Mesenchymal stem cell (in vitro differentiated cells and primary cell): ENCODE data around the gene ZNF169.
A peak's percentile ranks its signal among the peaks of the same experiment; 100 is the strongest.
"Not testable (repeated sequence)": the region's sequence is repeated elsewhere in the genome, so short reads cannot be mapped to it uniquely, and the experiment has no call there.

ENCODE experiments used
- DNase-seq: peaks from one replicate; pipeline ENCODE4 v3.0.0-alpha.2; 2013
- H2AFZ ChIP-seq: one replicate; pipeline ENCODE4 v1.6.1; 2013; ENCODE audit warnings: low read depth, mild to moderate bottlenecking, control low read depth, inconsistent platforms, low read length, moderate library complexity
- H2AK5ac ChIP-seq: 2 replicates; pipeline ENCODE4 v1.6.1; 2013; ENCODE audit warnings: low read length, moderate library complexity, mild to moderate bottlenecking, inconsistent platforms; ENCODE audit not compliant: severe bottlenecking
- H2BK120ac ChIP-seq: one replicate; pipeline ENCODE4 v1.6.1; 2013; ENCODE audit warnings: low read depth, mild to moderate bottlenecking, inconsistent platforms, low read length, moderate library complexity
- H2BK12ac ChIP-seq, 2 experiments: one replicate each; pipeline ENCODE4 v1.6.1; 2013; ENCODE audit warnings: inconsistent platforms in 2 of 2, low read length in 2 of 2, mild to moderate bottlenecking in 2 of 2, moderate library complexity in 2 of 2, control low read depth in 1 of 2
- H2BK15ac ChIP-seq: one replicate; pipeline ENCODE4 v1.6.1; 2013; ENCODE audit warnings: mild to moderate bottlenecking, low read depth, inconsistent platforms; ENCODE audit not compliant: poor library complexity, severe bottlenecking
- H2BK5ac ChIP-seq: 2 replicates; pipeline ENCODE4 v1.6.1; 2013; ENCODE audit warnings: low read depth, mild to moderate bottlenecking, low read length, control low read depth, inconsistent platforms; ENCODE audit not compliant: poor library complexity, severe bottlenecking
- H3K14ac ChIP-seq, 2 experiments: one replicate each; pipeline ENCODE4 v1.6.1; 2013; ENCODE audit warnings: inconsistent platforms in 2 of 2, low read length in 2 of 2, control low read depth in 1 of 2, mild to moderate bottlenecking in 1 of 2, moderate library complexity in 1 of 2
- H3K18ac ChIP-seq, 2 experiments: one replicate each; pipeline ENCODE4 v1.6.1; 2013; ENCODE audit warnings: inconsistent platforms in 2 of 2, low read length in 2 of 2, control low read depth in 1 of 2, low read depth in 1 of 2, mild to moderate bottlenecking in 1 of 2
- H3K23ac ChIP-seq, 2 experiments: one replicate each; pipeline ENCODE4 v1.6.1; 2013; ENCODE audit warnings: inconsistent platforms in 2 of 2, low read length in 2 of 2, mild to moderate bottlenecking in 2 of 2, moderate library complexity in 2 of 2, control low read depth in 1 of 2
- H3K27ac ChIP-seq: 2 replicates; pipeline ENCODE4 v1.5.1; 2013; ENCODE audit warnings: mild to moderate bottlenecking, moderate library complexity, low read length, control low read depth, inconsistent platforms; ENCODE audit not compliant: poor library complexity, severe bottlenecking
- H3K27me3 ChIP-seq, 2 experiments: 2 replicates each; pipeline versions ENCODE4 v1.6.1 to v1.7.0; 2013; ENCODE audit warnings: low read length in 2 of 2, mild to moderate bottlenecking in 2 of 2, moderate library complexity in 2 of 2, control low read depth in 1 of 2, inconsistent platforms in 1 of 2; ENCODE audit not compliant: control insufficient read depth in 1 of 2, insufficient read depth in 1 of 2
- H3K36me3 ChIP-seq, 2 experiments: 2 replicates each; pipeline versions ENCODE4 v1.6.1 to v1.7.0; 2013; ENCODE audit warnings: low read length in 2 of 2, control low read depth in 1 of 2, inconsistent platforms in 1 of 2, low read depth in 1 of 2, mild to moderate bottlenecking in 1 of 2; ENCODE audit not compliant: insufficient read depth in 2 of 2, control insufficient read depth in 1 of 2
- H3K4ac ChIP-seq, 2 experiments: one replicate each; pipeline ENCODE4 v1.6.1; 2013; ENCODE audit warnings: inconsistent platforms in 2 of 2, low read length in 2 of 2, mild to moderate bottlenecking in 2 of 2, moderate library complexity in 2 of 2, control low read depth in 1 of 2, low read depth in 1 of 2
- H3K4me1 ChIP-seq: 2 replicates; pipeline ENCODE4 v1.6.1; 2013; ENCODE audit warnings: low read depth, low read length, control low read depth; ENCODE audit not compliant: control insufficient read depth, insufficient read depth
- H3K4me2 ChIP-seq: 2 replicates; pipeline ENCODE4 v1.6.1; 2013; ENCODE audit warnings: low read length, mild to moderate bottlenecking, inconsistent platforms; ENCODE audit not compliant: poor library complexity, severe bottlenecking
- H3K4me3 ChIP-seq, 2 experiments: 2 replicates each; pipeline versions ENCODE4 v1.5.1 to v1.7.0; 2013; ENCODE audit warnings: low read length in 2 of 2, mild to moderate bottlenecking in 2 of 2, control low read depth in 1 of 2, low read depth in 1 of 2; ENCODE audit not compliant: insufficient read depth in 1 of 2
- H3K79me1 ChIP-seq: replicated peaks from 2 replicates; pipeline ENCODE4 v1.6.1; 2013; ENCODE audit warnings: mild to moderate bottlenecking, control low read depth, low read length, inconsistent platforms; ENCODE audit not compliant: poor library complexity, severe bottlenecking
- H3K9ac ChIP-seq: 2 replicates; pipeline ENCODE4 v1.7.0; 2013; ENCODE audit warnings: mild to moderate bottlenecking, low read length, moderate library complexity
- H3K9me3 ChIP-seq: 2 replicates; pipeline ENCODE4 v1.7.0; 2013; ENCODE audit warnings: mild to moderate bottlenecking, low read length; ENCODE audit not compliant: control insufficient read depth
- H4K8ac ChIP-seq: one replicate; pipeline ENCODE4 v1.6.1; 2013; ENCODE audit warnings: inconsistent platforms, mild to moderate bottlenecking, low read length, moderate library complexity
- H4K91ac ChIP-seq: one replicate; pipeline ENCODE4 v1.6.1; 2013; ENCODE audit warnings: mild to moderate bottlenecking, low read length, inconsistent platforms
- WGBS: methylation state at CpG from one replicate; pipeline ENCODE4 v1.1.7; 2013; ENCODE audit warnings: mixed read lengths; 5-methylcytosine and 5-hydroxymethylcytosine counted together

ZNF169 gene

GRCh38 chr9:94213511-94214124 is 45.5 kb upstream of the ZNF169 start:
- Histone ChIP-seq H3K27me3 (no peaks in the 10 kb centered on the region), H2AFZ (no peak overlapping the region), H2BK5ac (no peak overlapping the region), H3K9me3 (no peaks in the 10 kb centered on the region), H4K91ac (no peak overlapping the region), H2BK120ac (no peak overlapping the region), H3K4ac (no peak overlapping the region), H3K79me1 (no peaks in the 10 kb centered on the region), H3K14ac (no peak overlapping the region), H3K18ac (no peak overlapping the region), H3K4me3 (no peak overlapping the region), H4K8ac (no peak overlapping the region), H3K27ac (no peak overlapping the region), H3K4me2 (no peak overlapping the region), H2BK12ac (no peak overlapping the region), H3K36me3 (no peaks in the 10 kb centered on the region), H2AK5ac (no peak overlapping the region), H3K9ac (no peak overlapping the region), H2BK15ac (no peak overlapping the region), H3K4me1 (no peaks in the 10 kb centered on the region), H3K23ac (no peak overlapping the region)
- DNase-seq, result peak; percentile 75
- WGBS, result 17% methylated on average over 8 of the region's 12 CpGs

DNA sequence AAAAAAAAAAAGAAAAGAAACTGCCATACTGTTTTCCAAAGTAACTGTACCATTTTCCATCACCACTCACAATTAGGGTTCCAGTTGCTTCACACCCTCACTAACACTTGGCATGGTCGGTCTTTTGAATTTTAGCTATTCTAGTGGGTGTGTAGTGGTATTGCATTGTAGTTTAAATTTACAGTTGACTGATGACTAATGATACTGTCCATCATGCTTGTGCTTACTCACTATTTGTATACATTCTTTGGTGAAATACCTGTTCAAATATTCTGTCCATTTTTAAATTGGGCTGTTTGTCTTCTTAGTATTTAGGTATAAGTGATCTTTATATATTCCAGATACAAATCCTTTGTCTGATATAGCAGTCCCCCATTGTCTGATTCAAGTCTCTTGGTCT is 36.2 kb upstream of the ZNF169 start:
- Histone ChIP-seq H4K8ac (no peak overlapping the region), H3K4me2 (no peak overlapping the region), H3K9me3 (peaks cover 2% of the 10 kb centered on the region), H3K23ac (no peak overlapping the region), H3K9ac (no peak overlapping the region), H3K79me1 (no peaks in the 10 kb centered on the region), H3K14ac (no peak overlapping the region), H3K27me3 (no peaks in the 10 kb centered on the region), H3K36me3 (no peaks in the 10 kb centered on the region), H3K4me3 (no peak overlapping the region), H3K18ac (no peak overlapping the region), H2BK5ac (no peak overlapping the region), H3K4me1 (no peaks in the 10 kb centered on the region), H2AK5ac (no peak overlapping the region), H4K91ac (no peak overlapping the region), H2AFZ (no peak overlapping the region), H2BK15ac (no peak overlapping the region), H3K27ac (no peak overlapping the region), H2BK12ac (no peak overlapping the region), H3K4ac (no peak overlapping the region), H2BK120ac (no peak overlapping the region)
- no peak for DNase-seq
- WGBS, result 86% methylated on average over 1 of the region's 1 CpG

DNA sequence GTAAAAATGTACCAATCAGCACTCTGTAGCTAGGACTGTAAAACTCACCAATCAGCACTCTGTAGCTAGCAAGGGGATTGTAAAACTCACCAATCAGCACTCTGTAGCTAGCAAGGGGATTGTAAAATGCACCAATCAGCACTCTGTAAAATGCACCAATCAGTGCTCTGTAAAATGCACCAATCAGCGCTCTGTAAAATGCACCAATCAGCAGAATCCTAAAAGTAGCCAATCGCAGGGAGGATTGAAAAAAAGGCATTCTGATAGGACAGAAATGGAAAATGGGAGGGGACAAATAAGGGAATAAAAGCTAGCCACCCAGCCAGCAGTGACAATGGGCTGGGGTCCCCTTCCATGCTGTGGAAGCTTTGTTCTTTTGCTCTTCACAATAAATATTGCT is 33.7 kb upstream of the ZNF169 start:
- not testable (repeated sequence) for H4K91ac ChIP-seq, H3K4me3 ChIP-seq, H3K4ac ChIP-seq, H3K36me3 ChIP-seq, H4K8ac ChIP-seq, H2BK5ac ChIP-seq, H3K27ac ChIP-seq, DNase-seq, H3K27me3 ChIP-seq, H2BK12ac ChIP-seq, H3K4me1 ChIP-seq, H2AFZ ChIP-seq, H3K79me1 ChIP-seq, H3K9ac ChIP-seq, H3K18ac ChIP-seq, H3K14ac ChIP-seq, H3K4me2 ChIP-seq, H2BK120ac ChIP-seq, H2BK15ac ChIP-seq, H3K23ac ChIP-seq, H2AK5ac ChIP-seq
- WGBS, result 83% methylated on average over 2 of the region's 2 CpGs
- peaks cover 12% of the 10 kb centered on the region for H3K9me3 ChIP-seq

DNA sequence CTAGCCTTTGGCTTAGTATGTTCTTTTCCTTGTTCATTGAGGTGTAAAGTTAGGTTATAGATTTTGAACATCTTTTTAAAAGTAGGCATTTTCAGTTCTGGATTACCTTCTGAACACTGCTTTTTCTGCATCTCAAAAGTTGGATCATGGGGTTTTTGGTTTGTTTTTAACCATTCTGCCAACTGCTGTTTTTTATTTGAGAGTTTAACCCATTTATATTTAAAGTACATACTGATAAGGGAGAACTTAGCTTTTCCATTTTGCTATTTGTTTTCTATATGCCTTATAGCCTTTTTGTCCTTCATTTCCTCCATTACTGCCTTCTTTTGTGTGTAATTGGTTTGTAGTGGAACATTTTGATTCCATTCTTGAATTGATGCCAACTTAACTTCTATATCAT is 30.5 kb upstream of the ZNF169 start:
- Histone ChIP-seq H3K4me1 (no peaks in the 10 kb centered on the region), H4K91ac (no peak overlapping the region), H3K18ac (no peak overlapping the region), H3K4me3 (no peak overlapping the region), H3K79me1 (no peaks in the 10 kb centered on the region), H3K23ac (no peak overlapping the region), H3K9me3 (peaks cover 12% of the 10 kb centered on the region), H2BK15ac (no peak overlapping the region), H3K14ac (no peak overlapping the region), H2AFZ (no peak overlapping the region), H3K4ac (no peak overlapping the region), H3K27me3 (no peaks in the 10 kb centered on the region), H3K27ac (no peak overlapping the region), H2AK5ac (no peak overlapping the region), H3K36me3 (no peaks in the 10 kb centered on the region), H2BK12ac (no peak overlapping the region), H2BK120ac (no peak overlapping the region), H4K8ac (no peak overlapping the region), H3K4me2 (no peak overlapping the region), H3K9ac (no peak overlapping the region), H2BK5ac (no peak overlapping the region)
- DNase-seq, result no peak
